B cell (primary cell): ENCODE data around the gene SPEM3. TPM values are rescaled to one million over a fixed set of nuclear protein-coding genes. Genes with fewer than 3 reads are reported as not detected.

ENCODE experiments used
- ATAC-seq: fragments of 200-7000 bp; cut with Tn5 transposase; one replicate; pipeline ENCODE4 v1.10.0; 2021; ENCODE audit warnings: low read depth, mild to moderate bottlenecking, moderate number of reproducible peaks, moderate library complexity
- CTCF ChIA-PET: fragments of 350-600 bp; sonication (Branson Sonifier 250); formaldehyde crosslinking; loops from one replicate; lab custom pipeline; 2021; ENCODE audit warnings: antibody characterized with exemption, inconsistent platforms; lab: Charles Lee
- POLR2A ChIA-PET: fragments of 350-600 bp; sonication (Branson Sonifier 250); formaldehyde crosslinking; loops from one replicate; lab custom pipeline; 2021; ENCODE audit warnings: antibody characterized with exemption; lab: Charles Lee
- DNase-seq: peaks from one replicate; pipeline ENCODE4 v3.0.0; 2013
- H2AFZ ChIP-seq: 2 replicates; pipeline ENCODE4 v1.6.1; 2012; ENCODE audit warnings: mild to moderate bottlenecking, low read depth, low read length; ENCODE audit not compliant: insufficient read depth, poor library complexity, severe bottlenecking
- H3K27ac ChIP-seq, 2 donors: 1 replicate in 1 of 2; 2 replicates in 1 of 2; pipeline ENCODE4 v1.5.1; 2012 to 2013; ENCODE audit warnings: low read length in 2 of 2, mild to moderate bottlenecking in 2 of 2, moderate library complexity in 1 of 2
- H3K27me3 ChIP-seq, 4 experiments: fragments of 200-600 bp in 1 of 4; sonication (generic) in 1 of 4; replicated peaks in 1 of 4; 1 replicate in 2 of 4; 2 replicates in 2 of 4; pipeline versions ENCODE4 v1.6.1 to v1.7.0; 2013 to 2016; ENCODE audit warnings: low read length in 3 of 4, mild to moderate bottlenecking in 2 of 4, mixed read lengths in 1 of 4, moderate library complexity in 1 of 4; ENCODE audit not compliant: insufficient read depth in 4 of 4, control insufficient read depth in 3 of 4; ENCODE audit errors: control extremely low read depth in 1 of 4
- H3K36me3 ChIP-seq, 2 experiments: replicated peaks in 1 of 2; 1 replicate in 1 of 2; 2 replicates in 1 of 2; pipeline versions ENCODE4 v1.6.1 to v1.7.1; 2013; ENCODE audit warnings: low read length in 1 of 2; ENCODE audit not compliant: insufficient read depth in 2 of 2, control insufficient read depth in 1 of 2; ENCODE audit errors: control extremely low read depth in 1 of 2, extremely low read depth in 1 of 2
- H3K4me1 ChIP-seq, 2 donors: fragments of 200-600 bp in 1 of 2; sonication (generic) in 1 of 2; 1 replicate in 1 of 2; 2 replicates in 1 of 2; pipeline versions ENCODE4 v1.5.1 to v1.6.1; 2013 to 2017; ENCODE audit warnings: low read length in 2 of 2; ENCODE audit not compliant: control insufficient read depth in 2 of 2, insufficient read depth in 2 of 2
- H3K4me2 ChIP-seq: replicated peaks from 2 replicates; pipeline ENCODE3; 2012; ENCODE audit warnings: mild to moderate bottlenecking, low read depth, low read length; ENCODE audit not compliant: poor library complexity, severe bottlenecking
- H3K4me3 ChIP-seq, 5 experiments: fragments of 200-600 bp in 1 of 5; sonication (generic) in 1 of 5; 1 replicate in 3 of 5; 2 replicates in 2 of 5; pipeline versions ENCODE4 v1.5.1 to v1.7.0; 2011 to 2016; ENCODE audit warnings: low read length in 4 of 5, mild to moderate bottlenecking in 4 of 5, low read depth in 2 of 5, control low read depth in 1 of 5, moderate library complexity in 1 of 5; ENCODE audit not compliant: insufficient read depth in 1 of 5; ENCODE audit errors: control extremely low read depth in 1 of 5, extremely low read depth in 1 of 5
- H3K79me2 ChIP-seq: fragments of 200-600 bp; sonication (generic); one replicate; pipeline ENCODE4 v1.6.0; 2016; ENCODE audit warnings: low read length; ENCODE audit not compliant: control insufficient read depth, insufficient read depth
- H3K9ac ChIP-seq: fragments of 200-600 bp; sonication (generic); 2 replicates; pipeline ENCODE4 v1.6.1; 2017; ENCODE audit warnings: mild to moderate bottlenecking, low read length, moderate library complexity
- H3K9me3 ChIP-seq, 3 donors: one replicate each; pipeline versions ENCODE4 v1.6.1 to v1.7.1; 2013; ENCODE audit warnings: low read length in 2 of 3; ENCODE audit not compliant: control insufficient read depth in 2 of 3, insufficient read depth in 1 of 3; ENCODE audit errors: control extremely low read depth in 1 of 3
- H4K20me1 ChIP-seq: 2 replicates; pipeline ENCODE4 v1.6.0; 2012; ENCODE audit warnings: mild to moderate bottlenecking, low read length; ENCODE audit not compliant: insufficient read depth, control insufficient read depth, poor library complexity, severe bottlenecking
- H3K27ac Mint-ChIP-seq: one replicate; pipeline ENCODE4 v1.8.0; 2021; ENCODE audit warnings: mixed read lengths
- H3K27me3 Mint-ChIP-seq: one replicate; pipeline ENCODE4 v1.8.0; 2021; ENCODE audit warnings: mixed read lengths
- H3K4me1 Mint-ChIP-seq: one replicate; pipeline ENCODE4 v1.8.0; 2021; ENCODE audit warnings: mixed read lengths
- H3K4me3 Mint-ChIP-seq: one replicate; pipeline ENCODE4 v1.8.0; 2021; ENCODE audit warnings: mixed read lengths
- H3K9me3 Mint-ChIP-seq: one replicate; pipeline ENCODE4 v1.8.0; 2022; ENCODE audit warnings: mixed read lengths; ENCODE audit not compliant: insufficient read depth
- EZH2 ChIP-seq: IDR thresholded peaks from 2 replicates; pipeline ENCODE4 v1.6.1; 2012; ENCODE audit warnings: borderline replicate concordance, low read depth, mild to moderate bottlenecking, moderate library complexity, low read length; ENCODE audit not compliant: insufficient read depth, poor library complexity, severe bottlenecking
- WGBS: methylation state at CpG from one replicate; pipeline ENCODE4 v1.1.5; 2013; ENCODE audit warnings: missing lambda C conversion rate; ENCODE audit not compliant: insufficient coverage; 5-methylcytosine and 5-hydroxymethylcytosine counted together
- intact Hi-C: fragments of 100-400 bp; cut with micrococcal nuclease; formaldehyde crosslinking; loops from one replicate; pipeline ENCODE4 v1.10.0; 2022
- polyA plus RNA-seq: library from polyadenylated mRNA; depleted of rRNA; stranded (reverse); fragments of >200 nt; gene quantifications from 2 replicates; pipeline ENCODE4 v1.2.3, GENCODE V29; 2012
- total RNA-seq, 2 donors: library from RNA; stranded (reverse); fragments of 120-200 nt in 1 of 2; gene quantifications; 1 replicate in 1 of 2; 2 replicates in 1 of 2; pipeline versions ENCODE4 v1.2.3 to v1.2.4, GENCODE V29; 2013 to 2022
- TF ChIP-seq, protein P1 (sequence below): fragments of 200-600 bp; IDR thresholded peaks from one replicate; pipeline ENCODE4 v1.8.0; 2022; ENCODE audit warnings: antibody characterized with exemption, mild to moderate bottlenecking

The SPEM3 gene
- total and polyA plus RNA-seq, 2 donors (not counting 1 experiment from before 2014, with no cell fraction given), result not detected

DNA sequence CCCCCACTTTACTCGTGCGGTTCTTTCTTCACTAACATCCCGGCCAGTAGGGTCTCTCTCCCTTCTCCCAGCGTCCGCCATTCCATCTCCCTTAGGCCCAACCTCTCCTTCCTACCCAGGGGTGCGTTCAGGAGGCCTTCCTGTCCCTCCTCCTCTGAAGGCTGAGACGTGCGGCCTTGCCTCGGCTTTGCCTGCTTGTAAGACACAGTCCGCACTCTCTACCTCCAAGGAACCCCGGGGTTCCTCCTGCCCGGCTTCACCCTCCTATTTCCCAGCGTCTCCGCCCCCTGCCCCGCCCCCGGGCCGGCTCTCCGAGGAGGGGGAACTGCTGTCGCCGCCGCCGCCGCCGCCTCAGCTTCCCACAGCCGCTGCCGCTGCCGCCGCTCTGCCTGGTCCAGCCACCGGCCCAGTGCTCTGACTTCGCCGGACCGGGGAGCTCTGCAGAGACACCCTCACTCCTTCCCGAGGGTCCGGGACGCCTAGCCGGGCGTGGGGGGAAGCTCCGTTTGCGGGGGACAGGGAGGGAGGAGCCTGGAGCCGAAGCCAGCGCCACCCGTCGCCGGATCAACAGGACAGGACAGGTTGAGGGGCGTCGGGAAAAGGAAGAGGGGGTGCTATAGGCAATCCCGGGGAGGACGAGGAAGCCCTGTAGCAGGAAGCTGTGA, 9.4 kb downstream of the SPEM3 start:
- peaks cover 0 to 34% (median 0%) of the 10 kb centered on the region in 3 donors for H3K9me3 ChIP-seq
- peaks cover 51 to 53% of the 10 kb centered on the region in 2 donors for H3K4me1 ChIP-seq
- Mint-ChIP-seq H3K27me3 (peaks cover 43% of the 10 kb centered on the region), H3K4me3 (peak overlapping the region; percentile 84), H3K4me1 (peaks cover 48% of the 10 kb centered on the region), H3K9me3 (no peaks in the 10 kb centered on the region), H3K27ac (peak overlapping the region; percentile 67)
- ChIA-PET CTCF (interaction anchor here (0.7 to 4.2 kb wide), 11 partner anchors 17 to 235 kb away, joined by 3 to 43 read pairs (median 5); partner anchors contain the start of genes SLC35G6 and TMEM95), POLR2A (interaction anchor here (0.6 kb wide), 1 partner anchor 18 kb away, joined by 10 read pairs; no protein-coding TSS in a partner anchor)
- peak overlapping the region in 2 of 5 experiments; percentile 31 to 43 for H3K4me3 ChIP-seq
- peak overlapping the region; percentile 48 for H3K9ac ChIP-seq
- ATAC-seq (no peak), DNase-seq (peak; percentile 77)
- H3K79me2 ChIP-seq, result peaks cover 27% of the 10 kb centered on the region
- H3K4me2 ChIP-seq, result peak overlapping the region; percentile 93
- 14% methylated on average over 44 of the region's 48 CpGs for WGBS
- H2AFZ ChIP-seq, result peak overlapping the region; percentile 12
- H4K20me1 ChIP-seq, result peaks cover 49% of the 10 kb centered on the region
- no peaks in the 10 kb centered on the region for H3K36me3 ChIP-seq
- H3K27me3 ChIP-seq, result peaks cover 0 to 51% (median 31%) of the 10 kb centered on the region in 4 experiments
- no peak overlapping the region for H3K27ac ChIP-seq
- TF ChIP-seq EZH2, result no peak
- TF ChIP-seq, protein P1, sequence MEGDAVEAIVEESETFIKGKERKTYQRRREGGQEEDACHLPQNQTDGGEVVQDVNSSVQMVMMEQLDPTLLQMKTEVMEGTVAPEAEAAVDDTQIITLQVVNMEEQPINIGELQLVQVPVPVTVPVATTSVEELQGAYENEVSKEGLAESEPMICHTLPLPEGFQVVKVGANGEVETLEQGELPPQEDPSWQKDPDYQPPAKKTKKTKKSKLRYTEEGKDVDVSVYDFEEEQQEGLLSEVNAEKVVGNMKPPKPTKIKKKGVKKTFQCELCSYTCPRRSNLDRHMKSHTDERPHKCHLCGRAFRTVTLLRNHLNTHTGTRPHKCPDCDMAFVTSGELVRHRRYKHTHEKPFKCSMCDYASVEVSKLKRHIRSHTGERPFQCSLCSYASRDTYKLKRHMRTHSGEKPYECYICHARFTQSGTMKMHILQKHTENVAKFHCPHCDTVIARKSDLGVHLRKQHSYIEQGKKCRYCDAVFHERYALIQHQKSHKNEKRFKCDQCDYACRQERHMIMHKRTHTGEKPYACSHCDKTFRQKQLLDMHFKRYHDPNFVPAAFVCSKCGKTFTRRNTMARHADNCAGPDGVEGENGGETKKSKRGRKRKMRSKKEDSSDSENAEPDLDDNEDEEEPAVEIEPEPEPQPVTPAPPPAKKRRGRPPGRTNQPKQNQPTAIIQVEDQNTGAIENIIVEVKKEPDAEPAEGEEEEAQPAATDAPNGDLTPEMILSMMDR, result no peak
- intact Hi-C loops, result loop anchor here (5.0 kb wide), 2 partner anchors 401 to 1951 kb away; partner anchors contain the start of genes DERL2, MIS12 and SLC16A13
